Activated CD4-positive, alpha-beta T cell treated with anti-CD3 and anti-CD28 coated beads, Interleukin-2, Interleukin-6, amounts not matched to agents 100 ng/mL and 50 ng/mL, durations not matched to agents 16 hours and 8 hours (primary cell): Measurements from ENCODE around the gene TSPAN3.

Source experiments
- DNase-seq: peaks from one replicate; pipeline ENCODE4 v3.0.0-alpha.2; 2020

The TSPAN3 gene

DNA sequence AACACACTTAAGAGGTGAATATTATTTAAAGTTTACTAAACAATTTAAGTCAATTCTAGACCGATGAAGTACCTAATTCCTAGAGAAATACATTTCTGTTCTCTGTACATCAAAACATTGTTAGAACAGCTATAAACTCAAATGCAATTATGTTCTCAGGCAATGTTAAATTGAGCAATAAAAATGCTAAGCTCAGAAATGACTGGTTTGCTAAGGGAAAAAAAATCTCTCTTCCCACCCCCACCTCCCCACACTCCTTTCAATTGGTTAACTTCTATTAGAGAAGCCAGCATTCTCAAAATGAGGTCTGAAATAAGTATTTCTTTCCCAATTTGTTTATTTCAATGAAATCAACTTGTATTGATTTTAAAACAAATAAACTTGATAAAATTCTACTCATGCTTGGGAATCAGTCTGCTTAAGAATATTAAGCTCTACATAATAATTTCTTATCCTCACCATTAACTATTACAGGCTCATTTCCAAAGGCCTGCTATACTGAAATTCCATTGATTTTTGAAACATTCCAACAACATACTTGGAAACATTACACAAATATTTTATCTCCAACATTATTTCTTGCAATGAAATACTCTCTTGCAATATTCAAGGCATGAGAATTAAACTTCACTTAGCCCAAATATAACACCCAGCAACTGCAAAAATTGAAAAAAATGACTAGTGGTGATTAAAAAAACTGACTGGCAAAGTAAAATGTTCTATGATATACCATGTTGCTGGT lies 22.6 kb downstream of the TSPAN3 start:
- DNase-seq = no peak

GRCh38 chr15:77046704-77047412 lies 24.1 kb downstream of the TSPAN3 start:
- no peak for DNase-seq

DNA sequence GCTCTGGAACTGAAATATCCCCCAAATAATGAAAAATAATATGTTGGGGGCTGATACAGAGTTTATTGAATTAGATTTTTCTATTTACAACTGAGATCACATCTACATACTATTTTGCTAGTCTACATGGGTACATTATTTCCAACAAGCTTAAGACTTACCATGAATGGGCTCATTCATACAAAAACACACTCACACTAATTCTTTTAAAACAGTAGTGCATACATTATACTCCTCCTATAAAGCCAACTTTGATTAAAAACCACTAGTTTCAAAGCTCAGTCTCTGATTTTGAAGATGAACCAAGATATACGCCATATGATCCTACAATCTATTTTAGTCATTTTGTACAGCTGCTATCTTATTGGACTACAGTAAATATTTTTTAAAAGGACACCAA lies 24.9 kb downstream of the TSPAN3 start:
- DNase-seq = no peak

DNA sequence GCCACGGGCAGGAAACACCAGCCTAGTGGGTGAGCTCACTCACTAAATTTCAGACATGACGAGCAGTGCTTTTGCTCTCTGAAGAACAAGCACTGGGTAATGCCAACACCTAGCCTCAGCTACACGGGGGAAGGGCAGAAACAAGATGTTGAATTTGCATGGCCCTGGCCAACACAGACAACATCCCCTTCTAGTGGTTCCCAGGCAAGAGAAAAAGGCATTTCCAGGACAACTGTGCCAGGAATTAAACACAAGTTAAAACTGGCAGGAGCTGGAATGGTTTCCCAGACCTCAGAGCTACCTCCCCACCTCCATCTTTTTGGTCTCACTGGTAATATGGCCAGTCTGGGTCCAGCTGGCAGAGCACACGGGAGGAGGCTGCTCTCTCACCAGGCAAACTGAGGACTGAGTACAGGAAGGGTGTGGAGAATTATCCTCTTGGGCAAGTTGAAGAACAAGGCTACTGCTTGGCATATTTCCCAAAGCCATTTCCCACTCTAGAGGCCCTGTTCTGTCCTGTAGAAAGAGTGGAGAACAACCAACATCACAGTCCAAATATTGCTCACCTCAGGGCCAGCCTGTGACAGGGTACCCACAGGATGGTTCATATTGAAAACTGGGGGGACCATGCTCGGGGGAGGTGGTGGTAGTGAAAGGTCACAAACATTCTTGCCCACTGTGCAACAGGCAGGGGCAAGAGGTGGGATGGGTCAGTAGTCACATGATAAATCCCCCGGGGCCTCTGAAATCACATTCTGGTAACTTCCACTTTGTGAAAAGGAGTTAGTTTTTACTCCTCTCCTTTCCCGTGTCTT lies 26.5 kb downstream of the TSPAN3 start:
- no peak for DNase-seq

- DNase-seq = no peak
Observed at GRCh38 chr15:77042955-77043920, 27.7 kb downstream of the TSPAN3 start.

GRCh38 chr15:77042245-77042919 lies 28.5 kb downstream of the TSPAN3 start:
- DNase-seq = no peak

GRCh38 chr15:77040673-77041072 lies 30.2 kb downstream of the TSPAN3 start:
- no peak for DNase-seq

DNA sequence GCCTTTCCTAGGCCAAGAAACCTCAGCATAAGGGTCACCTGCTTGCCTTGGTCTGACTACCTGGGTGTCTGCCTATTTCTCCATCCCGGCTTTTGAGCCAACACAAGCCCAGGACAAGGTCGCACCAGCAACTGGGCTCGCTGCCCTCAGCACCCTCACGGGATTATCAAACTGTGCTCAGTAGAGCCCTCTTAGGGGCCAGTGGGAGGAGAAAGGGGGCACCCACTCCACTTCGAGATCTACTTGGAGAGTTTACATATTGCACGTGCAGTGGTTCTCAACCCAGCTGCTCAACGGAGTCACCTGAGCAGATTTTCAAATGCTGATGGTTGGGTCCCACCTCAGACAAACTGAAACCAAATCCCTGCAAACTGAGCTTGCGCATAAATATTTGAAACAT lies 31.1 kb downstream of the TSPAN3 start:
- no peak for DNase-seq

GRCh38 chr15:77039217-77039533 lies 31.7 kb downstream of the TSPAN3 start:
- no peak for DNase-seq

DNA sequence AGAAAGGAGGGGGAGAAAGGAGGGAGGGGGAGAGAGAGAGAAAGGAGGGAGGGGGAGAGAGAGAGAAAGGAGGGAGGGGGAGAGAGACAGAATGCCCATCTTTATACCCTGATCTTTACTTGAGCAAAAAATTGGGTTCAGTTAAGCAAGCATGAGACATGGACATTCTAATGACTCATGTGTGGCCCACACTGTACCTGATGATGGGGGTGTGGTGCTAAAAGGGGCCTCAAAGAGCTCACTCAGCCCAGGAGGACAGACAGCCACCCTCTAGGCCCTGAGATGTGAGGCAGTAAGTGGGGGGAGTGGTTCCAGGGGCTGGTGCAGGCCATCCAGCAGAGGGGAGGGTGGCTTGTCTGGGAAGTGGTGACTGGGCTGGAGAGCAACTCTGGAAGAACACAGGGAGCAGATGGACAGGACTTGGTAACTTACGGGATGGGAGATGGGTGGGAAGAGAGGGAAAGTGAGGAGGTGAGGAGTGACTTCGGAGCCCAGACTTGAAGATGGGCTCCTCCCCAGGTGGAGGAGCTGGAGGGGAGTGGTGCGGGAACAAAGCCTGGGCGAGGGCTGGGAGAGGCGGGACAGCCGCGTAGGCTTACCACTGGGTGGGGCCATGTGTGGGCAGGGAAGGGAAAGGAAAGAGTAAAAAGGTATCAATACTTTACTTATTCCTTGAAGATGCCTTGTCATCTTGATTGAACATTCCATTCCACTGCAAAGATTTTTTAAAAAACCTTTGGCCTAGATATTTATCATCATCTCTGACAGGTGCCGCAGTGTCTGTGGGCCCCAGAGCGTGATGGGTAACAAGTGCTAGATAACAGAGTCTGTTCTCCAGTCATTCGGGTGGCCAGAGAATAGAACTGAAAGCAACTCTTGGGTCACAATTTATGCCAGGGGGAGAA lies 32.3 kb downstream of the TSPAN3 start:
- no peak for DNase-seq

DNA sequence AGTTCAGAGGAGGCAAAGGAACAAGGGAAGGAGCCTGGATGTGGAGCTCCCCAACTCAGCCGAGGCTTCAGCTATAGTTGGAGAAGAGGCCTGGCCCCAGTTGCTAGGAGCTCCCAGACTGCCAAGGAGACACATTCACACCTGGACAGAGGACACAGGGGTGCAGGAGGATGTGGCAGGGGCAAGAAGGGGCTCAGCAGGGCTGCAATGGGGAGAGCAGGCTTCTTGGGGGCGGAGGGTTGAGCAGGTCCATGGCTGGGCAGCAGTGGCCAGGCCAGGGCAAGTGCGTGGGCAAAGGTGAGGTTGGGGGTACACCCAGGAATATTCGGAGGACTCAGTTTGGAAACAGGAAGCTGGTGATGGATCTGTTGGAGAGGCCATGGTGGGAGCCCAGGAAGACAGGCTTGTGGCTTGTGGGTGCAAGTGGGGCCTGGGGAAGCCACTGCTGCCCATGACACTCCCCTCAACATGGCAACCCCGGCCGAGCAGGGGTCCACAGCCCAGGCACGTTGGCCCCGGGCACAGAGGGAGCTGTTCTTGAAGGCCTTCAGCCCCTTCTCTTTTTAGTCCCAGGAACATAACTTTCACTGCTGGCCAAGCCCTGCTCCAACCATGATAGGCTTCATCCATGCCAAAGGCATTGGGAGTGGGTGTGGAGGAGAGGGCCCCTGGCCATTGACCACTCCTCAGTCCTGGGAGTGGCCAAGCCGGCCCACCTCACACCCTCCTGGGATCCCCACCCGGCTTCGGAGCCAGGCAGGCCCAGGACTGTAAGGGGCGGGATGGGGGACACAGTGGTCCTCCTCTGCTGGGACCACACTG lies 33.3 kb downstream of the TSPAN3 start:
- DNase-seq = no peak

- DNase-seq = no peak
Observed at GRCh38 chr15:77036537-77037387, 34.1 kb downstream of the TSPAN3 start.

DNA sequence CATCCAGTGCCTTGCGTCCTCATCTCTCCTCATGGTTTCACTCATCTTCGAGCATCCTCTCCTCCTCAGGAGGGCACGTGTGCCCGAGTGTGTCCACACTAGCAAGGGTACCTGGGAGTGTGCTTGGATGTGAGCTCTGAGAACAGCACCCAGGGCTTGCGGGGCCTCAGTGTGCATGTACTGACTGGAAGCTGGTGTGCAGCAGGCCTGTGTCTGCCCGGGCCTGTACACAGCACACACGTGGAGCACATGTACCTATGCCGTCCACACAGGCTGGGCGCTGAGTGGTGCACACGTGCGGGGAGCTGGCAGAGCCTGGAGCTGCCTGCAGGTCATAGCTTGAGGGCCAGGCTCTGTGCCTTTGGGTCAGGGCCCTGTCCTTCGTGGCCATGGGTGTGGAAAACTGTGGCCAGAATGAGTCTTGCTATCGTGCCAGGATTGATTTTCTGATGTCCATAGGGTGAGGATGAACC lies 34.9 kb downstream of the TSPAN3 start:
- DNase-seq = no peak

DNA sequence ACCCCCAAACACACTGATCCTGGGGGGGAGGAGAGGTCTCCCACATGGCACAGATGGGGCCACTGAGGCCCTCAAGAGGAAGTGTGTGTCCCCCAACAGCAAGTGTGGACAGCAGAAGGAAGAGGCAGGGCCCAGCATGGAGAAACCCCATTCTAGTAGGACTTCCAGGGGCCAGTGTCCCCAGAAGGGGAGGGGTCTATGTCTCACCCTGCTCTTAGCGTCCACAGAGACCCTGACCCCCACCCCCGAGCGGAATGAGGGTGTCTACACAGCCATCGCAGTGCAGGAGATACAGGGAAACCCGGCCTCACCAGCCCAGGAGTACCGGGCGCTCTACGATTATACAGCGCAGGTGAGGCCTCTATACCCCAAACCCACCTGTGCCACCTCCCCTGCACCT lies 35.3 kb downstream of the TSPAN3 start:
- DNase-seq = no peak

DNA sequence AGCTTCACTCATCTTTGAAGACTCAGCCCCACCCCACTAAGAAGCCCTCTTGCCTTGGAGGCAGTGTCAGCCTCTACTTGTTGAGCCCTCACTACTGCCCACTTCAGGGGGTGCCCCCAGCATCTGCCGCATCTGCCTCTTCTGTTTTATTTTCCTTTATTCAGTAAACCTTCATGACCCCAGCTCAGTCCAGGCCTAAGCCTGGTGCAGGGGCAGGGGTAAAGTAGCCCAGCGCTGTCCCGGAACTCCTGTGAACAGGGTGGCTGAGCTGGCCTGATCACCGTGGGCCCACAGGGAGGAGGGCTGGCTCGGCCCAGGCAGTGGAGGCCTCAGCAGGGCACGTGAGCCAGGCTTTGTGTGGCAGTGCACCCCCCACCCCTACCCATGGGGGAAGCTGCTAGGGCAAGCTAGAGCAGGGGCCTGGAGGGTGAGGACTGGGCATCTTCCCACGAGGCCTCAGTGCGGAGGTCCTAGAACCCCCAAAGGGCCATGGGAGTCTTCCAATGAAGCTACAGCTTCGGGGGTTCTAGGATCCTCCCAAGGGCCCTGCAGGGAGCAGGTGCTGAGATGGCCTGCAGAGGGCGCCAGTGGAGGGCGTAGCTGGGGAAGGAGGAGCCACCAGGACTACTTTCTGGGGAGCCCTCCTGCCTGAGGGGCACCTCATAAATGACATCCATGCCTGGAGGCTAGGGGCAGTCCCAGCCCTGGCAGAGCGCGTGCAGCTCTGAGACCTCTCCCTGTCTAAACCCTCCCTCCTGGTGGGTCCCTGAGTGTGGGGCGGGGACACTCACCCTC lies 36.0 kb downstream of the TSPAN3 start:
- DNase-seq = no peak

GRCh38 chr15:77033729-77034671 lies 36.9 kb downstream of the TSPAN3 start:
- DNase-seq = no peak

DNA sequence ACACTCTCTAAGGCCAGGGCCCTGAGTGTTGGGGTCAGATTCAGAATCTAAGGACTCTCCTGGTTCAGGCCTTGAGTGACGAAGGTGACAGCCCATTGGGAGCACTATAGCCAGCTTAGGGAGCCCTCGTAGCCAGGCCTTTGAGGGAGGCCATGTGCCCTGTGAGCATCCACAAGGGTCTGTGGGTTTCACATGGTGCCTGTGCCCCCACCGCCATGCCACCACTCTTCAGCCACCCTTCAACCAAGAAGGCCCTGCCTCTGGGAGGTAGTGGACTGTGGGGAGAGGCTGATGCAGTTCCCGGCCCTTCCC lies 37.5 kb downstream of the TSPAN3 start:
- no peak for DNase-seq
